Keratinocyte (primary cell): Measurements from ENCODE around the gene SMURF1.

ENCODE experiments used
- EZH2 ChIP-seq: IDR thresholded peaks from one replicate; pipeline ENCODE4 v1.6.1; 2012; ENCODE audit warnings: inconsistent platforms, mild to moderate bottlenecking, low read length, moderate library complexity
- TF ChIP-seq, protein P1 (sequence below), 3 experiments: IDR thresholded peaks in 1 of 3; conservative IDR thresholded peaks in 1 of 3; optimal IDR thresholded peaks in 1 of 3; 2 replicates in 2 of 3; 3 replicates in 1 of 3; pipeline versions ENCODE3 to v1.5.1; 2011; ENCODE audit warnings: low read length in 3 of 3, mild to moderate bottlenecking in 3 of 3, moderate library complexity in 2 of 3, control low read depth in 1 of 3, inconsistent platforms in 1 of 3; ENCODE audit not compliant: insufficient read depth in 2 of 3; ENCODE audit errors: extremely low read depth in 1 of 3

DNA sequence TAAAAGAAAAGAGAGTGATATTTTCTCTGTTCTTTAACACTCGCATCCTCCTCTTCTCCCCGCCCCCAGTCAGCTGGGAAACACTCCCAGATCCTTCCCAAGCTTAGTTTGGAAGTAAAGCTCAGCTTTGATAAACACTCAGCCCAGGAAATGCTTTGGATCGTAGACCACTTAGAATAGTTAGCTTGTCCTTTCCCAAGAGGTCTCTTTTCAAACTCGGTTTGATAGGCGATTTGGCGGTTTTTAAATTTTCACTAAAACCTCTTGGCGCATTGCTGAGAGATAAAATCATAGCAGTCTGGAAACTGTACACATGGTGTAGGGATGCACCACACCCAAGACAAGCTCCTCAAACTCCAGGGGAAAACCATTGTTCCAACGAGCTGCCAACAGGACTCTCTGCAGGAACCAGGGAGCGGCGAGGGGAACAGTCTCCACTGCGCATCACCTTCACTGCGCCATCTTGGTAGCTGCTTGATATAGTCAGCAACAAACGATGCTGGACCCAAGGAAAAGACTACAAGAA, 22.3 kb downstream of the SMURF1 start:
- TF ChIP-seq, protein P1, sequence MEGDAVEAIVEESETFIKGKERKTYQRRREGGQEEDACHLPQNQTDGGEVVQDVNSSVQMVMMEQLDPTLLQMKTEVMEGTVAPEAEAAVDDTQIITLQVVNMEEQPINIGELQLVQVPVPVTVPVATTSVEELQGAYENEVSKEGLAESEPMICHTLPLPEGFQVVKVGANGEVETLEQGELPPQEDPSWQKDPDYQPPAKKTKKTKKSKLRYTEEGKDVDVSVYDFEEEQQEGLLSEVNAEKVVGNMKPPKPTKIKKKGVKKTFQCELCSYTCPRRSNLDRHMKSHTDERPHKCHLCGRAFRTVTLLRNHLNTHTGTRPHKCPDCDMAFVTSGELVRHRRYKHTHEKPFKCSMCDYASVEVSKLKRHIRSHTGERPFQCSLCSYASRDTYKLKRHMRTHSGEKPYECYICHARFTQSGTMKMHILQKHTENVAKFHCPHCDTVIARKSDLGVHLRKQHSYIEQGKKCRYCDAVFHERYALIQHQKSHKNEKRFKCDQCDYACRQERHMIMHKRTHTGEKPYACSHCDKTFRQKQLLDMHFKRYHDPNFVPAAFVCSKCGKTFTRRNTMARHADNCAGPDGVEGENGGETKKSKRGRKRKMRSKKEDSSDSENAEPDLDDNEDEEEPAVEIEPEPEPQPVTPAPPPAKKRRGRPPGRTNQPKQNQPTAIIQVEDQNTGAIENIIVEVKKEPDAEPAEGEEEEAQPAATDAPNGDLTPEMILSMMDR (optimal IDR thresholded peaks at IDR 0.05 in 1 of 3, IDR thresholded peaks at IDR 0.05 in 1 of 3, conservative IDR thresholded peaks at IDR 0.05 in 1 of 3; ENCODE audit: extremely low read depth in 1 of 3, insufficient read depth in 2 of 3, low read length in 3 of 3), result no peak
- no peak for TF ChIP-seq EZH2
